ENCODE data around the gene NFATC4. TPM values are rescaled to one million over a fixed set of nuclear protein-coding genes. Genes with fewer than 3 reads are reported as not detected.
A peak's percentile ranks its signal among the peaks of the same experiment; 100 is the strongest.

Gene NFATC4
- total and polyA plus RNA-seq, 7 donors = 10.4 to 120 (median 45.1) TPM

DNA sequence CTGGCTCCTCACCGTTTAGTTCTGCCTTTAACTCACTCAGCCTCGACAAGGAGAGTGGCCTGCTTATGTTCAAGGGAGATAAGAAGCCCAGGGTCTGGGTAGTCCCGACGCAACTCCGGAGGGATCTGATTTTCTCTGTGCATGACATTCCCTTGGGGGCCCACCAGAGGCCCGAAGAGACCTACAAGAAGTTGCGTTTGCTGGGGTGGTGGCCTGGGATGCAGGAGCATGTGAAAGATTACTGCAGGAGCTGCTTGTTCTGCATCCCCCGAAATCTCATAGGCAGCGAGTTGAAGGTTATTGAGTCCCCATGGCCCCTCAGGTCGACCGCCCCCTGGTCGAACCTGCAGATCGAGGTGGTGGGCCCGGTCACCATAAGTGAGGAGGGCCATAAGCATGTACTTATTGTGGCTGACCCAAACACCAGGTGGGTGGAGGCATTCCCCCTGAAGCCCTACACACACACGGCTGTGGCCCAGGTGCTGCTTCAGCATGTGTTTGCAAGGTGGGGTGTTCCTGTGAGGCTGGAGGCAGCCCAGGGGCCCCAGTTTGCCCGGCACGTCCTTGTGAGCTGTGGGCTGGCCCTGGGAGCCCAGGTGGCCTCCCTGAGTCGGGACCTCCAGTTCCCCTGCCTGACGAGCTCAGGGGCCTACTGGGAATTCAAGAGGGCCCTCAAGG is 48.4 kb downstream of the NFATC4 start:
- TF ChIP-seq POLR2A (IDR thresholded peaks at IDR 0.05) (no peak), POLR2AphosphoS5 (IDR thresholded peaks at IDR 0.05) (no peak), EP300 (IDR thresholded peaks at IDR 0.05) (no peak)
- TF ChIP-seq, protein P1, sequence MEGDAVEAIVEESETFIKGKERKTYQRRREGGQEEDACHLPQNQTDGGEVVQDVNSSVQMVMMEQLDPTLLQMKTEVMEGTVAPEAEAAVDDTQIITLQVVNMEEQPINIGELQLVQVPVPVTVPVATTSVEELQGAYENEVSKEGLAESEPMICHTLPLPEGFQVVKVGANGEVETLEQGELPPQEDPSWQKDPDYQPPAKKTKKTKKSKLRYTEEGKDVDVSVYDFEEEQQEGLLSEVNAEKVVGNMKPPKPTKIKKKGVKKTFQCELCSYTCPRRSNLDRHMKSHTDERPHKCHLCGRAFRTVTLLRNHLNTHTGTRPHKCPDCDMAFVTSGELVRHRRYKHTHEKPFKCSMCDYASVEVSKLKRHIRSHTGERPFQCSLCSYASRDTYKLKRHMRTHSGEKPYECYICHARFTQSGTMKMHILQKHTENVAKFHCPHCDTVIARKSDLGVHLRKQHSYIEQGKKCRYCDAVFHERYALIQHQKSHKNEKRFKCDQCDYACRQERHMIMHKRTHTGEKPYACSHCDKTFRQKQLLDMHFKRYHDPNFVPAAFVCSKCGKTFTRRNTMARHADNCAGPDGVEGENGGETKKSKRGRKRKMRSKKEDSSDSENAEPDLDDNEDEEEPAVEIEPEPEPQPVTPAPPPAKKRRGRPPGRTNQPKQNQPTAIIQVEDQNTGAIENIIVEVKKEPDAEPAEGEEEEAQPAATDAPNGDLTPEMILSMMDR (IDR thresholded peaks at IDR 0.05) = no peak
- peaks cover 0 to 7% (median 0%) of the 10 kb centered on the region in 4 donors for H3K4me1 ChIP-seq
- H3K27me3 ChIP-seq = no peaks in the 10 kb centered on the region
- 81 to 82% methylated on average over 19 of the region's 19 CpGs for WGBS, 2 donors
- H3K9me3 ChIP-seq = no peaks in the 10 kb centered on the region
- no peak overlapping the region for H3K4me3 ChIP-seq
- no peak for DNase-seq
- intact Hi-C loops (cut with DNase I) = no loop called here
- no peak overlapping the region for H3K27ac ChIP-seq
- H3K36me3 ChIP-seq = peaks cover 0 to 29% (median 7%) of the 10 kb centered on the region in 4 donors

DNA sequence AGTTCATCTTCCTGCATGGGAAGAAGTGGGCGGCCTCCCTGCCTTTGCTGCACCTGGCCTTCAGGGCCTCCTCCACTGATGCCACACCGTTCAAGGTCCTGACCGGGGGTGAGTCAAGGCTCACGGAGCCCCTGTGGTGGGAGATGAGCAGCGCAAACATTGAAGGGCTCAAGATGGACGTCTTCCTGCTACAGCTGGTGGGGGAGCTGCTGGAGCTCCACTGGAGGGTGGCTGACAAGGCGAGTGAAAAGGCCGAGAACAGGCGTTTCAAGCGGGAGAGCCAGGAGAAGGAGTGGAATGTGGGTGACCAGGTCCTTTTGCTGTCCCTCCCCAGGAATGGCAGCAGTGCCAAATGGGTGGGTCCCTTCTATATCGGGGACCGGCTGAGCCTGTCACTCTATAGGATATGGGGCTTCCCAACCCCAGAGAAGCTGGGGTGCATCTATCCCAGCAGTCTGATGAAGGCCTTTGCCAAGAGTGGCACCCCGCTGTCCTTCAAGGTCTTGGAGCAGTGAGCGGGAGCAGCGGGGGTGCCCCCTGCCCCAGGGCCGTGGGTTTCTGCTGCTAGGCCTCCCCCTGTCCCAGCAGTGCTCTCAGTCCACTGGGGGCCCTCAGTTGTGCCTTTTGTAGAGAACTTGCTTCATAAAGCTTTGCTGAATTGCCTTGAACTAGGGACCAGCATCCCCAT is 49.1 kb downstream of the NFATC4 start:
- intact Hi-C loops (cut with DNase I) = no loop called here
- H3K27ac ChIP-seq = no peak overlapping the region
- H3K4me3 ChIP-seq = no peak overlapping the region
- 85 to 89% methylated on average over 16 of the region's 16 CpGs for WGBS, 2 donors
- TF ChIP-seq, protein P1 (IDR thresholded peaks at IDR 0.05) = no peak
- no peak for TF ChIP-seq POLR2AphosphoS5 (IDR thresholded peaks at IDR 0.05)
- no peak for TF ChIP-seq POLR2A (IDR thresholded peaks at IDR 0.05)
- no peak for TF ChIP-seq EP300 (IDR thresholded peaks at IDR 0.05)
- H3K9me3 ChIP-seq = no peaks in the 10 kb centered on the region
- no peak for DNase-seq
- no peaks in the 10 kb centered on the region for H3K27me3 ChIP-seq
- H3K36me3 ChIP-seq = peaks cover 0 to 29% (median 7%) of the 10 kb centered on the region in 4 donors
- peaks cover 0 to 7% (median 0%) of the 10 kb centered on the region in 4 donors for H3K4me1 ChIP-seq

DNA sequence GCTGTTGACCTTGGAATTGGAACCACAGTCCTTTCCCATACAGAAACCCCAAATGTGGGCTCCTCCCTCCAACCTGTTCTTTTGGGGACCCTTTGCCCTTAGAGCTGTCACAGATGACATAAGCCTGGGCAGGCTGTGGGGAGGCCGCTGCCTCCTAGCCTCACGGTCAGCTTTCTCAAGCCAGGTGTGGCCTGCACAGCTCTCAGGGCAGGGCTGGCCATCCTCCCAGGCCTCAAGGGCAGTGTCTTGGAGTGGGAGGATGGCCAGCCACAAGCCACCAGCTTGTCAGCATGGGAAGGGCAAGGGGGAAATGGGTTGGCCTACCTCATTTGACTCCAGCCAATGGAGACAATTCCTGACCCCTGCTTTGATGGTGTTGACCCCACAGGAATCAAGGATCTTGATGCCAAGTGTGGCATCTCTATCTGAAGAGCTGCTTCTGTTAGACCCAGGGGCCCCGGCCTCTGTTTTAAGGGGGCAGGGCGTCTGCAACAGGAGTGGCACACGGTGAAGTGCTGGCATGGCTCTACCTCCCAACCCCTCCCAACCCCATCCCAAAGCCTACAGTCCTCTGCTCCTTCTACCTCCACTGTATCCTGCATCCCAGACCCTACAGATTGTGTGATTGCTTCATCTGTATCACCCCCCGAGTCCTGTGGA is 50.0 kb downstream of the NFATC4 start:
- peaks cover 0 to 7% (median 0%) of the 10 kb centered on the region in 4 donors for H3K4me1 ChIP-seq
- H3K9me3 ChIP-seq = no peaks in the 10 kb centered on the region
- H3K4me3 ChIP-seq = no peak overlapping the region
- intact Hi-C loops (cut with DNase I) = no loop called here
- 65 to 82% methylated on average over 6 of the region's 6 CpGs for WGBS, 2 donors
- no peaks in the 10 kb centered on the region for H3K27me3 ChIP-seq
- TF ChIP-seq EP300 (IDR thresholded peaks at IDR 0.05) = no peak
- TF ChIP-seq POLR2A (IDR thresholded peaks at IDR 0.05) = no peak
- TF ChIP-seq POLR2AphosphoS5 (IDR thresholded peaks at IDR 0.05) = no peak
- TF ChIP-seq, protein P1 (IDR thresholded peaks at IDR 0.05) = no peak
- no peak for DNase-seq
- no peak overlapping the region for H3K27ac ChIP-seq
- H3K36me3 ChIP-seq = peaks cover 0 to 26% (median 6%) of the 10 kb centered on the region in 4 donors

DNA sequence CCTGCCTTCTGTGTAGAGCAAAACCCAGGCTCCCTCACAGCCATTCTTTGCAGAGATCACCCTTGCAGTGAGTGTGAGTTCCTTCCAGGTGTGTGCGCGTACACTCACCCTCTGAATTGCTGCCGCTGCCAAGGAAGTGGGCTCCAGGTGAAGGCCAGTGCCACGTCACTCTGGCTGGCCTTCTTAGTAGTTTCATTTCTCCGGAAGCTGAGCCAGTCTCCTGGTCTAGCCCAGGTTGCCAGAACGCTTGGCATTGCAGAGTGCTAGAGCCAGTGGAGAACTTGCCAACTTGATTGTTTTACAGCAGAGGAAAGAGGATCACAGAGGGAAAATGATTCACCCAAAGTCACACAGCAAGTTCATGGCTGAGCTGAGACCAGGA is 50.5 kb downstream of the NFATC4 start:
- no peak overlapping the region for H3K4me3 ChIP-seq
- no peaks in the 10 kb centered on the region for H3K9me3 ChIP-seq
- no peak for DNase-seq
- intact Hi-C loops (cut with DNase I) = no loop called here
- peaks cover 0 to 7% (median 0%) of the 10 kb centered on the region in 4 donors for H3K4me1 ChIP-seq
- no peak overlapping the region for H3K27ac ChIP-seq
- 12 to 55% methylated on average over 6 of the region's 6 CpGs for WGBS, 2 donors
- no peak for TF ChIP-seq POLR2AphosphoS5 (IDR thresholded peaks at IDR 0.05)
- peak in 1 of 2 donors; percentile 10 for TF ChIP-seq POLR2A (IDR thresholded peaks at IDR 0.05)
- no peaks in the 10 kb centered on the region for H3K27me3 ChIP-seq
- peaks cover 0 to 20% (median 4%) of the 10 kb centered on the region in 4 donors for H3K36me3 ChIP-seq

DNA sequence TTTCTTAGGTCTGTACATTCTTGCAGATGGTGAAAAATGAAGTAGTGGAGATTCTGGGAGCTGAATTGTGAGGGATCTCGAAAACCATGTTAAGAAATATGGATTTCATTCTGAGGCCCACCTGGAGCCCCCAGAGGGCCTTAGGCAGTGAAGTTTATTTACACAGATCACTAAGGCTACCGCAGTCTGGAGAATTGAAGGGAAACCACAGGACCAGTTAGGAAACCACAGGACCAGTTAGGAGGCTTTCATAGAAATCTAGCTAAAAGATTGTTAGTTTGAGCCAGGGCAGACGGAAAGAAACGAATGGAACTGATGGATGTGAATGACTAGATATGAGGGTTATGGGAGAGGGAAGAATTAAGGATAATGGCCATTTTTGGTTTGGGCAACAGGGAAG is 54.3 kb downstream of the NFATC4 start:
- WGBS, 2 donors = 49 to 85% methylated on average over 4 of the region's 4 CpGs
- TF ChIP-seq POLR2AphosphoS5 (IDR thresholded peaks at IDR 0.05) = no peak
- H3K4me1 ChIP-seq = peaks cover 0 to 7% (median 0%) of the 10 kb centered on the region in 4 donors
- no peak overlapping the region for H3K27ac ChIP-seq
- no peak overlapping the region for H3K4me3 ChIP-seq
- H3K27me3 ChIP-seq = no peaks in the 10 kb centered on the region
- H3K9me3 ChIP-seq = no peaks in the 10 kb centered on the region
- no peak for DNase-seq
- H3K36me3 ChIP-seq = no peaks in the 10 kb centered on the region
- intact Hi-C loops (cut with DNase I) = no loop called here

Measured in sigmoid colon (tissue), 7 donors.